IMR-90 (cell line): ENCODE results near the gene TGFBR2. TPM values are rescaled to one million over a fixed set of nuclear protein-coding genes. Genes with fewer than 3 reads are reported as not detected.

Experiments used
- ATAC-seq: fragments of 200-7000 bp; cut with Tn5 transposase; 2 replicates; pipeline ENCODE4 v1.9.1; 2020; ENCODE audit warnings: low read depth, mild to moderate bottlenecking, moderate library complexity
- BruUV-seq: library from RNA; stranded (reverse); fragments of 400-500 nt; replicated peaks from 2 replicates; lab custom pipeline; 2021; lab: Mats Ljungman, UMichigan
- CTCF ChIA-PET: fragments of 300-600 bp; formaldehyde crosslinking; extraction: SDS; loops from one replicate; lab custom pipeline; 2021; ENCODE audit warnings: antibody characterized with exemption; lab: Yijun Ruan, JAX
- POLR2A ChIA-PET: fragments of 300-600 bp; sonication (Branson Sonifier 250); formaldehyde crosslinking; loops from one replicate; lab custom pipeline; 2022; ENCODE audit warnings: antibody characterized with exemption; ENCODE audit not compliant: unreplicated experiment; lab: Charles Lee
- DNase-seq: peaks from one replicate; pipeline ENCODE4 v3.0.0; 2013
- H2AFZ ChIP-seq: replicated peaks from 2 replicates; pipeline ENCODE3; 2013; ENCODE audit warnings: low read length, mild to moderate bottlenecking; ENCODE audit not compliant: poor library complexity
- H2AK5ac ChIP-seq: 2 replicates; pipeline ENCODE4 v1.6.1; 2013; ENCODE audit warnings: low read depth, low read length, inconsistent platforms
- H2AK9ac ChIP-seq: replicated peaks from 2 replicates; pipeline ENCODE3; 2013; ENCODE audit warnings: mild to moderate bottlenecking, low read depth, low read length, moderate library complexity; ENCODE audit not compliant: poor library complexity
- H2BK120ac ChIP-seq: 2 replicates; pipeline ENCODE4 v1.6.1; 2013; ENCODE audit warnings: low read depth, low read length, inconsistent platforms
- H2BK15ac ChIP-seq: 3 replicates; pipeline ENCODE4 v1.6.1; 2013; ENCODE audit warnings: low read depth, low read length, inconsistent platforms
- H2BK20ac ChIP-seq: 2 replicates; pipeline ENCODE4 v1.6.1; 2013; ENCODE audit warnings: low read depth, mild to moderate bottlenecking, inconsistent platforms, low read length, moderate library complexity
- H2BK5ac ChIP-seq: 2 replicates; pipeline ENCODE4 v1.6.1; 2013; ENCODE audit warnings: mild to moderate bottlenecking, low read depth, low read length, inconsistent platforms; ENCODE audit not compliant: poor library complexity, severe bottlenecking
- H3K14ac ChIP-seq: replicated peaks from 2 replicates; pipeline ENCODE4 v1.6.1; 2013; ENCODE audit warnings: low read depth, low read length, inconsistent platforms
- H3K18ac ChIP-seq: 2 replicates; pipeline ENCODE4 v1.6.1; 2013; ENCODE audit warnings: low read depth, low read length, control low read depth
- H3K23ac ChIP-seq: 2 replicates; pipeline ENCODE4 v1.6.1; 2013; ENCODE audit warnings: low read depth, low read length, inconsistent platforms
- H3K27ac ChIP-seq: 2 replicates; pipeline ENCODE4 v1.5.1; 2013; ENCODE audit warnings: mild to moderate bottlenecking, control low read depth, low read length; ENCODE audit not compliant: insufficient read depth
- H3K27me3 ChIP-seq: 2 replicates; pipeline ENCODE4 v1.6.1; 2013; ENCODE audit warnings: low read length; ENCODE audit not compliant: control insufficient read depth, insufficient read depth
- H3K36me3 ChIP-seq: 2 replicates; pipeline ENCODE4 v1.6.1; 2013; ENCODE audit warnings: low read length, mixed read lengths; ENCODE audit not compliant: control insufficient read depth, insufficient read depth
- H3K4ac ChIP-seq: 2 replicates; pipeline ENCODE4 v1.6.1; 2013; ENCODE audit warnings: low read depth, low read length, inconsistent platforms
- H3K4me1 ChIP-seq: 2 replicates; pipeline ENCODE4 v1.6.1; 2013; ENCODE audit warnings: low read length, mixed read lengths; ENCODE audit not compliant: control insufficient read depth, insufficient read depth
- H3K4me2 ChIP-seq: 2 replicates; pipeline ENCODE4 v1.6.1; 2013; ENCODE audit warnings: low read depth, mild to moderate bottlenecking, control low read depth, low read length, moderate library complexity
- H3K4me3 ChIP-seq: 2 replicates; pipeline ENCODE4 v1.5.1; 2013; ENCODE audit warnings: low read depth, mild to moderate bottlenecking, control low read depth, low read length, moderate library complexity; ENCODE audit not compliant: insufficient read depth
- H3K56ac ChIP-seq: 2 replicates; pipeline ENCODE4 v1.6.1; 2013; ENCODE audit warnings: low read length, inconsistent platforms; ENCODE audit not compliant: insufficient read depth; ENCODE audit errors: extremely low read depth
- H3K79me1 ChIP-seq, 2 experiments: 2 replicates each; pipeline ENCODE4 v1.6.1; 2013; ENCODE audit warnings: low read length in 2 of 2, inconsistent platforms in 1 of 2, low read depth in 1 of 2
- H3K9ac ChIP-seq: 2 replicates; pipeline ENCODE4 v1.6.1; 2013; ENCODE audit warnings: low read depth, low read length, control low read depth
- H3K9me1 ChIP-seq: 2 replicates; pipeline ENCODE4 v1.6.1; 2013; ENCODE audit warnings: low read length, inconsistent platforms; ENCODE audit not compliant: insufficient read depth
- H3K9me3 ChIP-seq: 2 replicates; pipeline ENCODE4 v1.6.1; 2013; ENCODE audit warnings: low read length; ENCODE audit not compliant: control insufficient read depth, insufficient read depth
- H4K20me1 ChIP-seq: 2 replicates; pipeline ENCODE4 v1.6.1; 2013; ENCODE audit warnings: low read length, inconsistent platforms; ENCODE audit not compliant: insufficient read depth
- H4K5ac ChIP-seq: 2 replicates; pipeline ENCODE4 v1.6.1; 2013; ENCODE audit warnings: mild to moderate bottlenecking, low read depth, low read length, control low read depth
- H4K8ac ChIP-seq, 2 experiments: 2 replicates each; pipeline ENCODE4 v1.6.1; 2013; ENCODE audit warnings: low read depth in 2 of 2, low read length in 2 of 2, control low read depth in 1 of 2, inconsistent platforms in 1 of 2
- H4K91ac ChIP-seq: 2 replicates; pipeline ENCODE4 v1.6.1; 2013; ENCODE audit warnings: low read depth, low read length, inconsistent platforms; ENCODE audit not compliant: insufficient read depth
- BHLHE40 ChIP-seq: fragments of 150-350 bp; IDR thresholded peaks from 2 replicates; pipeline ENCODE4 v1.6.1; 2016; ENCODE audit warnings: mild to moderate bottlenecking, low read depth, low read length
- CEBPB ChIP-seq: IDR thresholded peaks from 2 replicates; pipeline ENCODE4 v1.6.1; 2012; ENCODE audit warnings: low read depth, low read length, improper control_type of control experiment
- FOS ChIP-seq: fragments of 150-350 bp; IDR thresholded peaks from 2 replicates; pipeline ENCODE4 v1.6.1; 2016; ENCODE audit warnings: low read depth, low read length
- MAFK ChIP-seq: IDR thresholded peaks from 2 replicates; pipeline ENCODE4 v1.6.1; 2012; ENCODE audit warnings: low read depth, low read length, improper control_type of control experiment
- MAZ ChIP-seq: IDR thresholded peaks from 2 replicates; pipeline ENCODE4 v1.6.1; 2012; ENCODE audit warnings: low read depth, mild to moderate bottlenecking, low read length, improper control_type of control experiment, moderate library complexity, borderline replicate concordance
- MXI1 ChIP-seq: IDR thresholded peaks from 2 replicates; pipeline ENCODE4 v1.6.1; 2012; ENCODE audit warnings: low read depth, mild to moderate bottlenecking, low read length, moderate library complexity, borderline replicate concordance
- NFE2L2 ChIP-seq: fragments of 150-350 bp; IDR thresholded peaks from 2 replicates; pipeline ENCODE4 v1.6.1; 2016; ENCODE audit warnings: low read depth, mild to moderate bottlenecking, low read length
- POLR2A ChIP-seq: IDR thresholded peaks from 2 replicates; pipeline ENCODE4 v1.6.1; 2012; ENCODE audit warnings: mild to moderate bottlenecking, low read depth, low read length
- RAD21 ChIP-seq: IDR thresholded peaks from 2 replicates; pipeline ENCODE4 v1.6.1; 2012; ENCODE audit warnings: low read length, improper control_type of control experiment
- RCOR1 ChIP-seq: IDR thresholded peaks from 2 replicates; pipeline ENCODE4 v1.6.1; 2012; ENCODE audit warnings: mild to moderate bottlenecking, low read length, improper control_type of control experiment; ENCODE audit not compliant: insufficient replicate concordance
- SMC3 ChIP-seq: fragments of 150-350 bp; IDR thresholded peaks from 2 replicates; pipeline ENCODE4 v1.6.1; 2016; ENCODE audit warnings: low read depth, mild to moderate bottlenecking, antibody characterized with exemption, low read length, moderate library complexity
- USF2 ChIP-seq: fragments of 150-350 bp; IDR thresholded peaks from 2 replicates; pipeline ENCODE4 v1.6.1; 2017; ENCODE audit warnings: mild to moderate bottlenecking, antibody characterized with exemption, low read length, low read depth
- WGBS, 2 experiments: methylation state at CpG; one replicate each; pipeline versions ENCODE4 v1.1.5 to v1.1.7; 2013; ENCODE audit warnings: missing lambda C conversion rate in 2 of 2; ENCODE audit not compliant: insufficient read length in 1 of 2; ENCODE audit errors: extremely low coverage in 2 of 2; 5-methylcytosine and 5-hydroxymethylcytosine counted together
- dilution Hi-C: fragments of 300-500 bp; cut with HindIII; formaldehyde crosslinking; loops from one replicate; pipeline ENCODE4 v1.14.3; 2018; ENCODE audit warnings: low sequenced_read_pairs; ENCODE audit not compliant: unreplicated experiment
- in situ Hi-C: fragments of 300-500 bp; cut with MboI; formaldehyde crosslinking; loops from 3 replicates; pipeline ENCODE4 v1.14.3; 2019; ENCODE audit warnings: low sequenced_read_pairs, inconsistent platforms, mixed read lengths
- intact Hi-C: fragments of 100-400 bp; cut with micrococcal nuclease; formaldehyde crosslinking; loops from 2 replicates; pipeline ENCODE4 v1.10.0; 2022
- polyA plus RNA-seq, 3 experiments: library from polyadenylated mRNA; depleted of rRNA; stranded (reverse); fragments of >200 nt; gene quantifications; 2 replicates each; pipeline ENCODE4 v1.2.3, GENCODE V29; 2012; ENCODE audit warnings: low replicate concordance in 1 of 3
- total RNA-seq: library from RNA; depleted of rRNA; stranded (reverse); fragments of >200 nt; gene quantifications from 2 replicates; pipeline ENCODE4 v1.2.3, GENCODE V29; 2012
- TF ChIP-seq, protein P1 (sequence below): fragments of 150-350 bp; IDR thresholded peaks from 2 replicates; pipeline ENCODE4 v1.6.1; 2016; ENCODE audit warnings: low read depth, mild to moderate bottlenecking, low read length, moderate library complexity, borderline replicate concordance
- TF ChIP-seq, protein P2 (sequence below): conservative IDR thresholded peaks from 2 replicates; pipeline ENCODE4 v1.5.1; 2012; ENCODE audit warnings: mild to moderate bottlenecking, low read depth, low read length, improper control_type of control experiment

Gene TGFBR2
- total and polyA plus RNA-seq, 2 of the 4 experiments (the other 2 are of a cell fraction) = 63.7 to 87.5 TPM

GRCh38 chr3:30702828-30703397 is 96.5 kb downstream of the TGFBR2 start:
- no peak overlapping the region for H3K4me3 ChIP-seq
- DNase-seq (no peak), ATAC-seq (no peak)
- no peak overlapping the region for H2BK120ac ChIP-seq
- TF ChIP-seq FOS (no peak), MAFK (no peak), RCOR1 (no peak), RAD21 (no peak), BHLHE40 (no peak), MAZ (no peak), NFE2L2 (no peak), USF2 (no peak), MXI1 (no peak), POLR2A (no peak), CEBPB (no peak), SMC3 (no peak)
- TF ChIP-seq, protein P1, sequence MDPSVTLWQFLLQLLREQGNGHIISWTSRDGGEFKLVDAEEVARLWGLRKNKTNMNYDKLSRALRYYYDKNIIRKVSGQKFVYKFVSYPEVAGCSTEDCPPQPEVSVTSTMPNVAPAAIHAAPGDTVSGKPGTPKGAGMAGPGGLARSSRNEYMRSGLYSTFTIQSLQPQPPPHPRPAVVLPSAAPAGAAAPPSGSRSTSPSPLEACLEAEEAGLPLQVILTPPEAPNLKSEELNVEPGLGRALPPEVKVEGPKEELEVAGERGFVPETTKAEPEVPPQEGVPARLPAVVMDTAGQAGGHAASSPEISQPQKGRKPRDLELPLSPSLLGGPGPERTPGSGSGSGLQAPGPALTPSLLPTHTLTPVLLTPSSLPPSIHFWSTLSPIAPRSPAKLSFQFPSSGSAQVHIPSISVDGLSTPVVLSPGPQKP = no peak
- TF ChIP-seq, protein P2, sequence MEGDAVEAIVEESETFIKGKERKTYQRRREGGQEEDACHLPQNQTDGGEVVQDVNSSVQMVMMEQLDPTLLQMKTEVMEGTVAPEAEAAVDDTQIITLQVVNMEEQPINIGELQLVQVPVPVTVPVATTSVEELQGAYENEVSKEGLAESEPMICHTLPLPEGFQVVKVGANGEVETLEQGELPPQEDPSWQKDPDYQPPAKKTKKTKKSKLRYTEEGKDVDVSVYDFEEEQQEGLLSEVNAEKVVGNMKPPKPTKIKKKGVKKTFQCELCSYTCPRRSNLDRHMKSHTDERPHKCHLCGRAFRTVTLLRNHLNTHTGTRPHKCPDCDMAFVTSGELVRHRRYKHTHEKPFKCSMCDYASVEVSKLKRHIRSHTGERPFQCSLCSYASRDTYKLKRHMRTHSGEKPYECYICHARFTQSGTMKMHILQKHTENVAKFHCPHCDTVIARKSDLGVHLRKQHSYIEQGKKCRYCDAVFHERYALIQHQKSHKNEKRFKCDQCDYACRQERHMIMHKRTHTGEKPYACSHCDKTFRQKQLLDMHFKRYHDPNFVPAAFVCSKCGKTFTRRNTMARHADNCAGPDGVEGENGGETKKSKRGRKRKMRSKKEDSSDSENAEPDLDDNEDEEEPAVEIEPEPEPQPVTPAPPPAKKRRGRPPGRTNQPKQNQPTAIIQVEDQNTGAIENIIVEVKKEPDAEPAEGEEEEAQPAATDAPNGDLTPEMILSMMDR = no peak
- H3K9me1 ChIP-seq = no peaks in the 10 kb centered on the region
- no peak overlapping the region for H4K8ac ChIP-seq
- ChIA-PET POLR2A (no interaction called here), CTCF (no interaction called here)
- H3K4ac ChIP-seq = no peak overlapping the region
- no peak overlapping the region for H3K27ac ChIP-seq
- H4K20me1 ChIP-seq = no peaks in the 10 kb centered on the region
- no TSS peak for BruUV-seq
- H2AFZ ChIP-seq = no peak overlapping the region
- no peaks in the 10 kb centered on the region for H3K36me3 ChIP-seq
- dilution Hi-C loops = no loop called here
- no peaks in the 10 kb centered on the region for H3K4me1 ChIP-seq
- H3K9me3 ChIP-seq = peaks cover 6% of the 10 kb centered on the region
- no peak overlapping the region for H4K5ac ChIP-seq
- H3K27me3 ChIP-seq = no peaks in the 10 kb centered on the region
- WGBS, 2 experiments = no CpG with 5 or more reads among the region's 2 CpGs
- H2AK9ac ChIP-seq = no peak overlapping the region
- H2AK5ac ChIP-seq = no peak overlapping the region
- in situ Hi-C loops = no loop called here
- intact Hi-C loops = no loop called here
- no peak overlapping the region for H2BK5ac ChIP-seq
- H3K56ac ChIP-seq = no peak overlapping the region
- H2BK20ac ChIP-seq = no peak overlapping the region
- no peak overlapping the region for H3K9ac ChIP-seq
- no peaks in the 10 kb centered on the region for H3K79me1 ChIP-seq
- no peak overlapping the region for H3K4me2 ChIP-seq
- H3K14ac ChIP-seq = no peak overlapping the region
- H4K91ac ChIP-seq = no peak overlapping the region
- no peak overlapping the region for H3K18ac ChIP-seq
- no peak overlapping the region for H2BK15ac ChIP-seq
- H3K23ac ChIP-seq = no peak overlapping the region
